Glutamatergic neuron (in vitro differentiated cells): ENCODE results near the gene TLK2. TPM values are rescaled to one million over a fixed set of nuclear protein-coding genes. Genes with fewer than 3 reads are reported as not detected.

ENCODE experiments used
- DNase-seq: peaks from one replicate; pipeline ENCODE4 v3.0.0; 2022
- H3K27ac Mint-ChIP-seq: one replicate; pipeline ENCODE4 v1.8.0; 2020; ENCODE audit warnings: mild to moderate bottlenecking, mixed read lengths, inconsistent platforms; ENCODE audit not compliant: unreplicated experiment
- H3K27me3 Mint-ChIP-seq: one replicate; pipeline ENCODE4 v1.8.0; 2020; ENCODE audit warnings: mild to moderate bottlenecking, moderate library complexity, mixed read lengths, inconsistent platforms; ENCODE audit not compliant: unreplicated experiment
- H3K36me3 Mint-ChIP-seq: one replicate; pipeline ENCODE4 v1.8.0; 2020; ENCODE audit warnings: mild to moderate bottlenecking, mixed read lengths, inconsistent platforms; ENCODE audit not compliant: unreplicated experiment
- H3K4me1 Mint-ChIP-seq: one replicate; pipeline ENCODE4 v1.8.0; 2020; ENCODE audit warnings: mild to moderate bottlenecking, low read depth, mixed read lengths, inconsistent platforms; ENCODE audit not compliant: unreplicated experiment
- H3K4me3 Mint-ChIP-seq: one replicate; pipeline ENCODE4 v1.8.0; 2020; ENCODE audit warnings: mild to moderate bottlenecking, mixed read lengths, inconsistent platforms; ENCODE audit not compliant: unreplicated experiment
- H3K9me3 Mint-ChIP-seq: one replicate; pipeline ENCODE4 v1.8.0; 2020; ENCODE audit warnings: mild to moderate bottlenecking, moderate library complexity, mixed read lengths, inconsistent platforms; ENCODE audit not compliant: unreplicated experiment
- CTCF ChIP-seq: fragments of 200-600 bp; sonication (generic); IDR thresholded peaks from one replicate; pipeline ENCODE4 v1.5.0; 2021; ENCODE audit not compliant: partially characterized antibody, unreplicated experiment
- total RNA-seq: library from RNA; stranded (reverse); fragmentation: NEBNext Ultra II Directional; extraction: Animal tissue kit (Norgen Biotek cat#: 25700); gene quantifications from one replicate; pipeline ENCODE4 v1.2.1, GENCODE V29; 2021; ENCODE audit not compliant: unreplicated experiment

Gene TLK2
- total RNA-seq, 1 donor from 2014 or later, result 61.5 TPM

GRCh38 chr17:62619417-62620155, 141.0 kb downstream of the TLK2 start:
- Mint-ChIP-seq H3K36me3 (peaks cover 4% of the 10 kb centered on the region), H3K9me3 (peaks cover 15% of the 10 kb centered on the region), H3K4me1 (peaks cover 43% of the 10 kb centered on the region), H3K27ac (peak overlapping the region; percentile 33), H3K4me3 (no peak overlapping the region), H3K27me3 (peaks cover 8% of the 10 kb centered on the region)
- TF ChIP-seq CTCF, result no peak
- no peak for DNase-seq

GRCh38 chr17:62621223-62621622, 142.6 kb downstream of the TLK2 start:
- Mint-ChIP-seq H3K36me3 (peaks cover 4% of the 10 kb centered on the region), H3K27ac (no peak overlapping the region), H3K9me3 (peaks cover 15% of the 10 kb centered on the region), H3K4me3 (no peak overlapping the region), H3K4me1 (peaks cover 40% of the 10 kb centered on the region), H3K27me3 (peaks cover 10% of the 10 kb centered on the region)
- no peak for TF ChIP-seq CTCF
- no peak for DNase-seq

DNA sequence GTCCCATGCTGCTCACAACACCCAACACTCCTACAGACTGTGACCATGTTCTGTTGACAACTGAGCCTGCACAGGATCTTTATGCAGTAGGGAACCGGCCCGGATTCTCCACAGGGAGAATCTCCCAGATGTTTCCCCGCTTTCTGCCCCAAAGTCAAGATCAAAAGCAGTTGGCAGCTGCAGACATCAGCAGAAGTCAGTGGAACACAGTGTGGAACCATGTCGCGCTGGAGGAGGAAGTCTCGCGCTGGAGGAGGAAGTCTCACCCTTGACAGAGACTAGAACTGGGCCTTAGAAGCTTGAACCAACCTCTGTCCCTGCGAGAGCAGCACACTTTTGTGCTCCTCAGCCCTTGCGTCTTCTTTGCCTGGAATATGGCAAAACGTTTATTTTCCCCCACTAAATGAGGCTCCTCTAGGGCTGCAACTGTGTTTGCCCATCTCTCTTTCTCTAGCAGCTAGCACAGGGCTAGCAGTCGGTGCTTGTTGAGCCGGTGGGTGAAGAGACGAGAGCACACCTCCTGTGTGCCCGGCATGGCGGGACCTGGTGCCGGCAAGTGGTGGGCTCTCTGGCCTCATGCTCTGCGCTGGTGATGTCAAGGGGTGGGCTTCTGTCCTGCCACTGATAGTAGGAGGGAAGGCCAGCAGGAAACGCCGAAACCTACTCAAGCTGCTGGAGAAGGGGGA, 146.7 kb downstream of the TLK2 start:
- Mint-ChIP-seq H3K36me3 (peaks cover 4% of the 10 kb centered on the region), H3K9me3 (peaks cover 9% of the 10 kb centered on the region), H3K4me3 (no peak overlapping the region), H3K27ac (no peak overlapping the region), H3K4me1 (peaks cover 31% of the 10 kb centered on the region), H3K27me3 (peaks cover 11% of the 10 kb centered on the region)
- no peak for DNase-seq
- TF ChIP-seq CTCF, result no peak

DNA sequence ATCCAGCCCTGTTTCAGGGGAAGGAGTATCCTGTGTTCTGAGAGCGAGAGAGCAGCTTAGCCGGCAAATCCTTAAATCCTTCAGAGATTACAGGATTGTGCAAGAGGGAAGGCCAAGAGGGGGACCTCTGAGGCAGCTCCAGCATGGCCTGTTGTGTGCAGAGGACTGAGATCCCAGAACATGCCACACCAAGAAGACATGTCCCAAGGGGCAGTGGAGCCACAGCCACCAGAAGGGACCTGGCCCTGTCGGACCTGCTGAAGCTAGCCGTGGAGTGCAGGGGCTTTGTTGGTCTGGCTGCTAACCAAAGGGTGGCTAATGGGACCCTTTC, 147.2 kb downstream of the TLK2 start:
- peaks cover 33% of the 10 kb centered on the region for H3K4me1 Mint-ChIP-seq
- H3K27ac Mint-ChIP-seq, result peak overlapping the region; percentile 22
- H3K4me3 Mint-ChIP-seq, result no peak overlapping the region
- no peak for TF ChIP-seq CTCF
- peaks cover 12% of the 10 kb centered on the region for H3K27me3 Mint-ChIP-seq
- H3K36me3 Mint-ChIP-seq, result peaks cover 4% of the 10 kb centered on the region
- no peak for DNase-seq
- peaks cover 9% of the 10 kb centered on the region for H3K9me3 Mint-ChIP-seq

GRCh38 chr17:62626719-62627218, 148.1 kb downstream of the TLK2 start:
- peaks cover 12% of the 10 kb centered on the region for H3K27me3 Mint-ChIP-seq
- peak overlapping the region; percentile 28 for H3K27ac Mint-ChIP-seq
- H3K4me1 Mint-ChIP-seq, result peaks cover 33% of the 10 kb centered on the region
- H3K9me3 Mint-ChIP-seq, result peaks cover 9% of the 10 kb centered on the region
- H3K4me3 Mint-ChIP-seq, result peak overlapping the region; percentile 85
- DNase-seq, result peak; percentile 60
- peaks cover 4% of the 10 kb centered on the region for H3K36me3 Mint-ChIP-seq
- TF ChIP-seq CTCF, result no peak
